ENCODE measurements around the gene DCAF11. TPM values are rescaled to one million over a fixed set of nuclear protein-coding genes. Genes with fewer than 3 reads are reported as not detected.

Gene DCAF11
- total RNA-seq, 1 experiment from 2014 or later = 68.2 TPM

GRCh38 chr14:24095271-24096068 lies 19.1 kb upstream of the DCAF11 start:
- H2AFZ ChIP-seq (ENCODE audit: low read length) = 0 out of 2 replicates have a peak overlapping the region, but pooled peaks have one; percentile 97

GRCh38 chr14:24096545-24097181 lies 17.9 kb upstream of the DCAF11 start:
- H3K79me2 ChIP-seq (ENCODE audit: low read length) = peaks cover 8% of the 10 kb centered on the region; the same call in 1 of the 2 replicates
- intact Hi-C loops (cut with micrococcal nuclease) = no loop called here
- no peak overlapping the region for H3K4me3 ChIP-seq (ENCODE audit: low read length)
- no peak for ATAC-seq
- ChIA-PET CTCF (interaction anchor here (0.6 kb wide), 1 partner anchor 322 kb away, joined by 3 read pairs; no protein-coding TSS in a partner anchor), POLR2A (ENCODE audit: unreplicated experiment) (no interaction called here)
- H3K4me1 ChIP-seq (ENCODE audit: insufficient read depth, low read length) = peaks cover 9% of the 10 kb centered on the region
- no peak overlapping the region for H3K9ac ChIP-seq (ENCODE audit: low read length)
- no peaks in the 10 kb centered on the region for H3F3A ChIP-seq (ENCODE audit: low read length, unreplicated experiment)
- H3K9me3 ChIP-seq (ENCODE audit: low read length) = no peaks in the 10 kb centered on the region
- no peak for TF ChIP-seq CTCF (conservative IDR thresholded peaks at IDR 0.05; ENCODE audit: low read depth, low read length)
- no peak for TF ChIP-seq EZH2phosphoT487 (IDR thresholded peaks at IDR 0.05; ENCODE audit: borderline replicate concordance, low read length)
- TF ChIP-seq EZH2 (IDR thresholded peaks at IDR 0.05; ENCODE audit: low read length, unreplicated experiment) = no peak
- no TSS peak for BruUV-seq (replicated peaks)
- no peaks in the 10 kb centered on the region for H4K20me1 ChIP-seq (ENCODE audit: low read length)
- H3K9me2 ChIP-seq (replicated peaks; ENCODE audit: low read length) = no peaks in the 10 kb centered on the region
- no peak overlapping the region for H3K27ac ChIP-seq (ENCODE audit: low read length)
- H3K27me3 ChIP-seq (ENCODE audit: low read length) = no peaks in the 10 kb centered on the region
- H2AFZ ChIP-seq (ENCODE audit: low read length) = no peak overlapping the region
- no peaks in the 10 kb centered on the region for H3K36me3 ChIP-seq (ENCODE audit: low read depth, low read length)
- H3K4me2 ChIP-seq (ENCODE audit: low read length) = no peak overlapping the region
- no peak for DNase-seq

More at GRCh38 chr14:24095271-24096068, 19.1 kb upstream of the DCAF11 start:
- ATAC-seq = no peak
- Histone ChIP-seq H3K27ac (ENCODE audit: low read length) (no peak overlapping the region), H3F3A (ENCODE audit: low read length, unreplicated experiment) (no peaks in the 10 kb centered on the region), H4K20me1 (ENCODE audit: low read length) (no peaks in the 10 kb centered on the region), H3K9ac (ENCODE audit: low read length) (peak overlapping the region; percentile 79), H3K79me2 (ENCODE audit: low read length) (peaks cover 8% of the 10 kb centered on the region; the same call in 1 of the 2 replicates), H3K27me3 (ENCODE audit: low read length) (no peaks in the 10 kb centered on the region), H3K9me3 (ENCODE audit: low read length) (no peaks in the 10 kb centered on the region), H3K4me3 (ENCODE audit: low read length) (peak overlapping the region; percentile 83), H3K36me3 (ENCODE audit: low read depth, low read length) (no peaks in the 10 kb centered on the region), H3K4me1 (ENCODE audit: insufficient read depth, low read length) (peaks cover 9% of the 10 kb centered on the region), H3K9me2 (replicated peaks; ENCODE audit: low read length) (no peaks in the 10 kb centered on the region), H3K4me2 (ENCODE audit: low read length) (peak overlapping the region; percentile 93)
- DNase-seq = no peak
- intact Hi-C loops (cut with micrococcal nuclease) = loop anchor here (2.0 kb wide), 1 partner anchor 45 kb away; the partner anchor contains the start of gene EMC9
- ChIA-PET POLR2A (ENCODE audit: unreplicated experiment) (interaction anchor here (0.6 kb wide), 1 partner anchor 19 kb away, joined by 3 read pairs; the partner anchor contains the start of genes DCAF11 and NRL), CTCF (interaction anchor here (1.4 kb wide), 1 partner anchor 13 kb away, joined by 4 read pairs; no protein-coding TSS in a partner anchor)
- BruUV-seq (replicated peaks) = no TSS peak
- TF ChIP-seq EZH2 (IDR thresholded peaks at IDR 0.05; ENCODE audit: low read length, unreplicated experiment) (no peak), CTCF (conservative IDR thresholded peaks at IDR 0.05; ENCODE audit: low read depth, low read length) (no peak), EZH2phosphoT487 (IDR thresholded peaks at IDR 0.05; ENCODE audit: borderline replicate concordance, low read length) (no peak)
